GM21825 (cell line): ENCODE results near the gene KRTAP5-8.
"Not testable (repeated sequence)": the region's sequence is repeated elsewhere in the genome, so short reads cannot be mapped to it uniquely, and the experiment has no call there.

ENCODE experiments used
- ATAC-seq: cut with Tn5 transposase; IDR thresholded peaks from one replicate; pipeline ENCODE4 v1.9.1; 2021; ENCODE audit warnings: mild to moderate bottlenecking, moderate library complexity; ENCODE audit not compliant: unreplicated experiment

KRTAP5-8 gene

DNA sequence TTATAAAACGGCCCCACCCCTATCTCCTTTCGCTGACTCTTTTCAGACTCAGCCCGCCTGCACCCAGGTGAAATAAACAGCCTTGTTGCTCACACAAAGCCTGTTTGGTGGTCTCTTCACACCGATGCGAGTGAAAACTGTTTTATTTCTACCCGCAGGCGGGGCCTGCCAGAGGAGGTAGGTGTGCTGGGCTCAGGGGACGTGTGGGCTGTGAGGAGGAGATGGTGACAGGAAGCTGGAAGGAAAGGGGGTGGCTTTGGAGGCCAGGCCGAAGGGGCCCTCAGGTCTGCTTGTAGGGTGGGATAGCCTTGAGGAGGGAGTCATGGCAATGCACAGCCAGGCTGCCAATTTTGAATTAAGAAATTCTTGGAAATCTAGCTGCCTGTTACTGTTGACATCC, 32.0 kb upstream of the KRTAP5-8 start:
- no peak for ATAC-seq

DNA sequence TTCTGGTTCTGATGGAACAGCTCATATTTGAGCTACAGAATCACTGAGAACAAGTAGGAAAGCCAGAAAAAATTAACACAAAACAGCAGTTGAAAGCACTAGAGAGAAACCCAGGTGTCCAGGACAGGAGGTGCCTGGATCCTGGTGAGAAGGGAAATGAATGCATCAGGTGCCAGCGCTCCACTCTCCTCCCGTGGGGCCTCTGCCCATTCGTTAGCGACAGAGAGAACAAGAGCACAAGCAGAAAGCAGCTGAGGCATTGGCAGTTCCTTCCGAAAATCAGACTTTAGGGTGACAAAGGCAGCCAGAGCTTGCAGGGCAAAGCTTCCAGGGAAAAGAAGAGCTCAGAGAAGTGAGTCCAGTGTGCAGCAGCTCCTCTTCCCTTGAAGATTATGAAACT, 30.7 kb upstream of the KRTAP5-8 start:
- ATAC-seq, result no peak

DNA sequence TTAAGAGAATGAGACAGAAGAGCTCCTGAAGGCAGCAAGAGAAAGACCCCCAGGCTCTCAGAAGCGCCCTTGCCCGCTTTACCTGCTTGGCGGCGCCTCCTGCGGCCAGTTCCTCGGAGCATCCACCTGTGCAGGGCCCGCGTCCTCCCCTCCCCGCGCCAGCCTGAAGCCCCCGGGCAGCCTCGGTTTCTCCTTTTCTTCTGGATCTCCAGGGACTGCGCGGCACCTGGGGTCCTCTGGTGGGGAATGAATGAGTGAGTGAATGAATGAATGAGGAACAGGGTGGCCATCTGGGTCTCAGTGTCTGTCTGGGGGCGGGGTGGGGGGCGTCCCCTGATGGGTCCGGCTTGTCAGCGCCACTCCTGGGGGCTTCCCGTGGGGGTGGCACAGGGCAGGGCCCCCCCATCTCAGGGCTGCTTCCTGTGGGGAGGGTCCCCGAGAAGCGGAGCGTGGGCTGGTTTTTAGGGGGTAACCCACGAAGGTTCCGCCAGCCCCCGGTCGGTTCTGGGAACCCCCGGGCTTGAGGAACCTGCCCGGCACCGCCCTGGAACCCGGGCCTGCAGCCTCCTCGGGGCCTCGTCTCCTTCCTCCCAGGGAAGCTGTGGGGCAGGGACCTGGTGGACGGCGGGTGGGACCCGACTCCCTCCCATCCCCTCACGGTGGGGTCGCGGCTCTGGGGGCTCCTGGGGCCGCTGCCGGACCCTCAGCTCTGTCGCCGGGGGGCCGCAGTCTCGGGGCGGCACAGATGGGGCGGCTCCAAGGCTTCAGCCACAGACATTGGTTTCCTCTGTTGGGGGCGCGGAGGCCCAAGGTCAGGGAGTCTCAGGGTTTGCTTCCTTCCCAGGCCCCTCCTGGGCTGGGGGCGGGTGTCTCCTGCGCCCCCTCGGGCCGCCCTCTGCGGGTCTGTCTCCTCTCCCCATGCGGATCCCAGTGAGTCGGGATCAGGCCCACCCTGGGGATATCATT, 19.0 kb upstream of the KRTAP5-8 start:
- no peak for ATAC-seq

DNA sequence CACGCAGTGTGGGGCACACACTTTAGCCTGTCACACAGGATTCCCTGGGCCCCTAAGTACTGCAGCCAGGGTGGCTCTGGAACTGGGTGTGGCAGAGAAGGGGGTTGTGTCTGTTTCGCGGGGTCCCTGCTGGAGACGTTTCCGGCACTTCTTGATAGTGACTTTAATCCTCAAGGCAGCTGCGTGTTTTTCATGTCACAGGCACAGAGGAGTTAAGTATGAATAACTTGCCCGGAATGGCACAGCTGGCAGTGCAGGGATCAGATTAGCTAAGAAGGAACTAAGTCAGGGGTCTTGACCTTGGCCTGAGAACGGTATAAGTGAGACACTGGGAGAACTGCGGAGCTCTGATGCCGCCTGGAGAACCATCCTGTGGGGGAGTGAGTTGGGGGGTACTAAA, 18.3 kb upstream of the KRTAP5-8 start:
- ATAC-seq, result no peak

DNA sequence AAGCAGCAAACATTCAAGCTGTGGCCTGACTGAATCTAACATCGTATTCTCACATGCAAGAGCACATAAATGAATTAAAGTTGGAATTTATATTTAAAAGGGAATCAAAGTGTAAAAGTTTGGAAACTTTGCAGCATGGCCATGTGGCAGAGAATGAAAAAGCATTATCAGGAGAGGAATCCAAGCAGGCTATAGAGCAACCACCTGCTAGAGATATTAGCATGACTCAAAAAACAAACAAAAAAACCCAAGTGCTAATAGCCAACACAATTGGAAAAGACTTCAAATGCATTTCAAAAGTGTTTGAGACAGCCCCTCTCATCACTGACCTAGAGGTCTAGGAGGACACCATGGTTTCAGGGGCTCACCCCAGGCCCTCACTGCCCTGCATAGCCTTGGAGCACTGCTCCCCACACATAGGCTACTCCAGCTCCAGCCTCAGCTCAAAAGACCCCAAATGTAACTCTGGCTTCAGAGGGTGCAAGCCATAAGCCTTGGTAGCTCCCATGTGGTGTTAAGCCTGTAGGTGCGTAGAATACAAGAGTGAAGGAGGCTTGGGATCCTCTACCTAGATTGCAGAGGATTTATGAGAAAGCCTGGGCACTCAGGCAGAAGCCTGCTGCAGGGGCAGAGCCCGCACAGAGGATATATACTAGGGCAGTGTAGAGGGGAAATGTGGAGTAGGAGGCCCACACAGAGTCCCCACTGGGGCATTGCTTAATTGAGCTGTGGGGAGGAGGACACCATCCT, 12.5 kb upstream of the KRTAP5-8 start:
- ATAC-seq, result no peak

DNA sequence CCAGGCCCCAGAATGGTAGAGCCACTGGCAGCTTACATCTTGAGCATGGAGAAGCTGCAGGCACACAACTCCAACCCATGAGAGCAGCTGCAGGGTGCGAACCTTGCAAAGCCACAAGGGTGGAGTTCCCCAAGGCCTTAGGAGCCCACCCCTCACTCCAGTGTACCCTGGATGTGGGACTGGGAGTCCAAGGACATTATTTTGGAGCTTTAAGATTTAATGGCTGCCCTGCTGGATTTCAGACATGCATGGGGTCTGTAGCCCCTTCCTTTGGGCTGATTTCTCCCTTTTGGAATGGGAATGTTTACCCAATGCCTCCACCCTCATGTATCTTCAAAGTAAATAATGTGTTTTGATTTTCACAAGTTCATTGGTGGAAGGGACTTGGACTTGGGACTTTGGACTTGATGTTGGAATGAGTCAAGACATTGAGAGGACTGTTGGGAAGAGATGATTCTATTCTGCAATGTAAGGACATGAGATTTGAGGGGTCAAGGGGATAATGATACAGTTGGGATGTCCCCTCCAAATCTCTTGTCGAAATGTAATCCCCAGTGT, 11.8 kb upstream of the KRTAP5-8 start:
- ATAC-seq, result no peak

DNA sequence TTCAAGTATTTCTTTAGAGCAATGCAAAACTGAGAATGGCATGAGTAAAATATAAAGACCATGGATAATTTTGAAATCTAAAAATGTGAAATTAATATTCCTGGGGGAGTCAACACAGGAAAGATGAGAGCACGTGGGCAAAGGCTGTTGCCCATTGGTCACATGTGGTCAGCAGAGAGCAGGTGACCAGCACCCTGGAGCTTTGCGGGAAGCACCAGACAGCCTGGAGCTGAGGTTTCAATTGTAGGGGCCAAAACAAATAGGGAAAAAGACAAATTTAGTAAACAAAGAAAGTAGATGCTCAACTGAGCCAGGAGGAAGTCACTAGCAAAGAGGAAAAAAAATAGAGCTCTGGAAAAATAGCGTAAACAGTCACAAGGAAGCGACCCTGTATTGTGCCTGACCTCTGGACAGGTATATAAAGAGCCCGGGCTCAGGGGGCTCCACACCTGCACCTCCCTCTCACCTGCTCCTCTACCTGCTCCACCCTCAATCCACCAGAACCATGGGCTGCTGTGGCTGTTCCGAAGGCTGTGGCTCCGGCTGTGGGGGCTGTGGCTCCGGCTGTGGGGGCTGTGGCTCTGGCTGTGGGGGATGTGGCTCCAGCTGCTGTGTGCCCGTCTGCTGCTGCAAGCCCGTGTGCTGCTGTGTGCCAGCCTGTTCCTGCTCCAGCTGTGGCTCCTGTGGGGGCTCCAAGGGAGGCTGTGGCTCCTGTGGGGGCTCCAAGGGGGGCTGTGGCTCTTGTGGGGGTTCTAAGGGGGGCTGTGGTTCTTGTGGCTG, 10.8 kb upstream of the KRTAP5-8 start, which contains the start of gene KRTAP5-7:
Gene KRTAP5-7 (plus strand): TSS at position 472 of the 780 bp plus-strand sequence. CDS start 34 bp downstream, at position 506.
- not testable (repeated sequence) for ATAC-seq

DNA sequence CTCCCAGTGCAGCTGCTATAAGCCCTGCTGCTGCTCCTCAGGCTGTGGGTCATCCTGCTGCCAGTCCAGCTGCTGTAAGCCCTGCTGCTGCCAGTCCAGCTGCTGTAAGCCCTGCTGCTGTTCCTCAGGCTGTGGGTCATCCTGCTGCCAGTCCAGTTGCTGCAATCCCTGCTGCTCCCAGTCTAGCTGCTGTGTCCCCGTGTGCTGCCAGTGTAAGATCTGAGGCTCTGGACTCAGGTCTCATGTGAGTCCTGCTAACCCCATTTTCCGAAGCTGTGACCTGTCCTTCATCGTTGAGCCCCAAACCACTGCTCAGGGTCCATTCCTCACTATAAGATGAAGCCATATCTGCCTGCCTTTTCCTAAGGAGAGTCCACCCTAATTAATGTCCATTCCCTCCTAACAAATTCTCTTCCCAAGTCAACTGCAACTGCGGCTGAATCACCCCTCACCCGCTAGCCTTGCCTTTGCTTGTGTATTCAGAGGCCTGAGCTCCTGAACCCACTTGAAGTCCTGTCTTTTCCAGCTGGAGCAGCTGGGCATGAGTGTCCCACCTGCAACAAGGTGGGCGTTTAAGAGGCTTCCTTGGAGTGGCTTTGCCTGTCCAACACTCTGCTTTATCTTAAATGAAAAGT, 10.1 kb upstream of the KRTAP5-8 start:
- ATAC-seq, result no peak

DNA sequence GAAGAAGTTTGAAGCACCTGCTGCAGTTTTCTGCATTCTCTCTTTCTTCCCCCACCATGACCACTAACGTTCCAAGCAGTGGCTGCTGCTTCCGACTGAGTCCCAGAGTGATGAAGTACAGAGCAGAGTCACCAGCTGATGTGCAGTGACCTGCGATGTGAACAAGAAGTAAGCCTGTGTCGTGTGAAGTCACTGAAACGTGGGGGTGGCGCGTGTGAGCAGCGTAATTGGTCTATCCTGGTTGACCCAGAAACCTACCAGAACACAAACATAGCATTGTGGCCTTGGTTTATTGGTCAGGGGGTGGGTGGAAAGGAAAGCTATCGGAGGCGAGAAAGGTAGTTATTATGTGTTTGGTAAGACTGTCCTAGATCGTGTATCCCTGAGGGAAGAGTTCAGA, 7.2 kb upstream of the KRTAP5-8 start:
- no peak for ATAC-seq

DNA sequence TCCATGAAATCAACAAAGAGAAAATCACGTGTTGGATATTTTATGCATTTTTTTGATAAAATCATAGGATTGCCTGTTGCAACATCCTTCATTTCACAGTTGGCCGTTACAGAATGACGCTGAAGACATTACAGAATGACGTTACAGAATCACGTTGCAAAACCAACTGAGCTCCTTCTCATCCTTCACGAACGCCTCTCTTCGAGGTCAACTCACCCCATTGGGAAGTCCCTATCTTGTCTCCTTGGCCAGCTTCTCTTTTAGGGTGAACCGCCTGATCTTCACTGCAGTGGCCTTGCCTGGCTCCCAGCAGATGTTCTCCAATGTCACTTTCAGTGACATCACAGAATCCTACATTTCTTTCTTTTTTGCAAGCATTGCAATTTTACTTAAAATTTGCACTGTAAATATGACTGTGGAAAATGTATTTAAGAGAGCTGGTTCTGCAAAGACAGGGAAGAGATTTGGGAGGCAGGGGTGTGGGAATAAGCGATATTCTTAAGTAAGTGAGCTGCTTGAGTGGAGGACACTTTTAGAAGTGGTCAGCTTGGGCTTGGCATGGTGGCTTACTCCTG, 5.7 kb upstream of the KRTAP5-8 start:
- ATAC-seq, result no peak

DNA sequence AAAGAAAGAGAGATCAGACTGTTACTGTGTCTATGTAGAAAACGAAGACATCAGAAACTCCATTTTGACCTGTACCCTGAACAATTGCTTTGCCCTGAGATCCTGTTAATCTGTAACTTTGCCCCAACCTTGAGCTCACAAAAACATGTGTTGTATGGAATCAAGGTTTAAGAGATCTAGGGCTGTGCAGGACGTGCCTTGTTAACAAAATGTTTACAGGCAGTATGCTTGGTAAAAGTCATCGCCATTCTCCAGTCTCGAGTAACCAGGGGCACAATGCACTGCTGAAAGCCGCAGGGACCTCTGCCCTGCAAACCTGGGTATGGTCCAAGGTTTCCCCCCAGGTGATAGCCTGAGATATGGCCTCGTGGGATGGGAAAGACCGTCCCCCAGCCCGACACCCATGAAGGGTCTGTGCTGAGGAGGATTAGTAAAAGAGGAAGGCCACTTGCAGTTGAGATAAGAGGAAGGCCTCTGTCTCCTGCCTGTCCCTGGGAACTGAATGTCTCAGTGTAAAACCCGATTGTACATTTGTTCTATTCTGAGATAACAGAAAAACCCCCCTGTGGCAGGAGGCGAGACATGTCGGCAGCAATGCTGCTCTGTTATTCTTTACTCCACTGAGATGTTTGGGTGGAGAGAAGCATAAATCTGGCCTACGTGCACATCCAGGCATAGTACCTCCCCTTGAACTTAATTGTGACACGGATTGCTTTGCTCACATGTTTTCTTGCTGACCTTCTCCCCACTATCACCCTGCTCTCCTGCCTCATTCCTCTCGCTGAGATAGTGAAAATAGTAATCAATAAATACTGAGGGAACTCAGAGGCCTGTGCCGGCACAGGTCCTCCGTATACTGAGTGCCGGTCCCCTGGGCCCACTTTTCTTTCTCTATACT, 2.9 kb upstream of the KRTAP5-8 start:
- ATAC-seq, result not testable (repeated sequence)

DNA sequence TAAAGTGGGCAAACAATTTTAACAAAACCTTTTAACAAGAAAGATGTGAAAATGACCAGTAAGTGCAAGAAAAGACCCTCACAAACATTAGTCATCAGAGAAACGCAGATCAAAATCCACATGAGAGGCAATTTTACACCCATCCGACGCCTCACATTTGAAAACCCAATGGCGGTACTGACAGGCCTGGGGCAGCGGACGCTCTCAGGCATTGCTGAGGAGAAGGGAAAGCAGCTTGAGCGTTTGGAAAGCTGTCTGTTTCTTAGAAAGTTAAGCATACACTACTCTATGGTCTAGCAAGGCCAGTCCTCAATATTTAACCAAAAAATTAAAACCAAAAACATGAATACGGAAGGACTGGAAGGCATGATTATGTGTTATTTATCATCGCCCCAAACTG, 2.0 kb upstream of the KRTAP5-8 start:
- no peak for ATAC-seq

DNA sequence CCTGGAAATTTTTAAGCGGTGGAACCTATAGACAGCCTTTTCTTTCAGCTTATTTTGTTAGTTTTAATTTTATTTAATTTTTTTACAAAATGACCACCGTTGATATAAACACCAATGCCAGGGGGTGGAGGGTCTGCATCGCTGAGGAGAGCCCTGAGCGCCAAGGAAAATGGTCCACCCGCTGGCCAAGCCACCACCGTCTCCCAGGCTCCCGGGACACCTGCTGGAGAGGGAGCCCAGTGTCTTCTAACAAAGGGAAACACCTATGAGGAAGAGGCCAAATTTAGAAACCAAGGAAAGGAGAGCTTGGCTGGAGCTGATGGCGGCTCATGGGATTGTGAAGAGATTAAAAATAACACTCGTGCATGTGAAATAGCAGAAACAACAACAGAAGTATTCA, 288 bp upstream of the KRTAP5-8 start:
- ATAC-seq, result no peak

DNA sequence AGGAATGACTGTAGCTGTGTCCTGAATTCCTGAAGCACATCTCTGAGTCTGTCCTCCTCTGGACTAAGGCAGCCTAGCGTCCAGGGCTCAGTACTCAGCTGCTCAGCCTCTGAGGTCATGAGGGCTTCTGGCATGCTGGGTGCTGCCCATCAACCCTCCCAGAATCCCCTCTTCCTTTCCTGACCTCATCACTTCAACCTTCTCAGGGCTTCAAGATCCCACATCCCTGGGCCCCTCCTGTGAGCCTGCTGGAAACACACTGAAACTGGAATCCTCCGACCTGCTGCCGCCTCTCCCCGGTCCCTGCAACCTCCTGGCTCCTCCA, 803 bp downstream of the KRTAP5-8 start:
- ATAC-seq, result no peak

DNA sequence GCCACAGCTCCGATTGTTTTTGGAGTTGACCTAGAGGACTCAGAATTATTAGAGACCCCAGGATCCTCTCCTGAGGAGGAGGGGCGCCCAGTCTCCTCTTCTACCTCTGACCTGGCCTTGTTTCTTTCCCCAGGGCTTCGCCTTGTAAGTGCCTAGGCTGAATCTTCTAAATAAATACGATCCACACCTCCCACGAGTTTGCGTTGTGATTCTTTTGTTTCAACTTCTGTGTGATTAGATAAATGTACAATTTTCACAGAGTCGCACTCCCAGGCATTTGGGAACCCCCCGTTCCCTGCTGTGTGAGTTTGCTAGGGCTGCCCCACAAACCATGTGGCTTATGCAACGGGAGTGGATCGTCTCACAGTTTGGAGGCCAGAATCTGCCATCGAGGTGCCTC, 1.2 kb downstream of the KRTAP5-8 start:
- no peak for ATAC-seq

DNA sequence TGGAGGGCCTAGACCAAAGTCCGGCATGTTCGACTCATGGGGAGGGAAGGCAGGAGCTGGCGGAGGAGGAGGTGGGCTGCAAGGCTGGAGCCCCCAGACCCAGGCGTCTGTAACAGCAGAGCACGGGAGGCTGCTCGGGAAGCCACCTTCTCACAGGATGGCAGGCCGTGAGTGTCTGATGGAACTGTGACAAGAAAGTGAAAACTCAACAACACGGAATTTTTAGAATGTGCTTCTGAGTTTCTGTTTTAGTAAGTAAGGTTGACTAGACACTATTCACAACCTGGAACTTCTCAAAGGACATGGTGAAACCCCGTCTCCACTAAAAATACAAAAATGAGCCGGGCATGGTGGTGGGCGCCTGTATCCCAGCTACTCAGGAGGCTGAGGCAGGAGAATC, 2.1 kb downstream of the KRTAP5-8 start:
- ATAC-seq, result not testable (repeated sequence)

DNA sequence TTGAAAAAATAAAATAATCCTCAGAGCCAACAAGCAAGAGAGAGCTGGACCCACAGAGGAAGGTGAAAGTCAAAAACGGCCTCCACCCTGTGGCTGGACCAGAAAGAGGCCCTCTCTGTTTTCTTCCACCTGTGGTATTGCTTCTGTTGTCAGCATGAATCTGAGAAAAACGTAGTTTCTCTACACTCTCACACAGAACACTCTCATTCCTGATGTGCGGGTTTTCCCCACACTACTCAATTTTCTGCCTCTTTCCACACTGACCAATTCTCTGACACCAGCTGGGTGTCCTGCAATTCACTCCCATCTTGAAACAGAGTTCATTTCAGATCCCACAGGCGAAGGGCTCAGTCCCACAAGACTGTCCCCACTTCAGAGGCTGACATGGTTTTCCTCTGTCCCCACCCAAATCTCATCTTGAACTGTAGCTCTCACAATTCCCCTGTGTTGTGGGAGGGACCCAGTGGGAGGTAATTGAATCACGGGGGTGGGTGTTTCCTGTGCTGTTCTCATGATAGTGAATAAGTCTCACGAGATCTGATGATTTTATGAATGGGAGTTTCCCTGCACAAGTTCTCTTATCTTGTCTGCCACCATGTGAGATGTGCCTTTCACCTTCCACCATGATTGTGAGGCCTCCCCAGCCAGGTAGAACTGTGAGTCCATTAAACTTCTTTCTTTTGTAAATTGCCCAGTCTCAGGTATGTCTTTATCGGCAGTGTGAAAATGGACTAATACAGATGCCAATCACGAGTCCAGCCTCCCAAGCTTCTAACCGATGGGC, 2.9 kb downstream of the KRTAP5-8 start:
- ATAC-seq, result not testable (repeated sequence)

DNA sequence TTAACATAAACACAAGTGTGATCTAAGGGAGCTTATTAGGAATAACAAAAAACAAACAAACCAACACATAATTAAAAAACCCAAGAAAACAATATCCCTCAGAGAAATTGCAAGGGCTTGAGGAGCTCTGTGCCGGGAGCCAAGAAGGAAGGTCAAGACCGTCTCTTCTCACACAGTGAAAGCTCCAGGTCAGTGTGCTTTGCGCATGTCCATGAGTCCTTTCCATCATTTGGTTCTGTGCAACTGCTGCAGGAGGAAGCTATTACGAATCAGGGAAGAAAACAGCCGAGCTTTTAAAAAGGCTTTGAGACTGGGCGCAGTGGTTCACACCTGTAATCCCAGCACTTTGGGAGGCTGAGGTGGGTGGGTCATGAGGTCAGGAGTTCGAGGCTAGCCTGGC, 4.6 kb downstream of the KRTAP5-8 start:
- ATAC-seq, result no peak
